GM10266 (cell line): Measurements from ENCODE around the gene MAP2K2.
"Not testable (repeated sequence)": the region's sequence is repeated elsewhere in the genome, so short reads cannot be mapped to it uniquely, and the experiment has no call there.

Experiments
- DNase-seq: peaks from one replicate; pipeline ENCODE4 v3.0.0; 2012; ENCODE audit errors: extremely low spot score
- TF ChIP-seq, protein P1 (sequence below): IDR thresholded peaks from 2 replicates; pipeline ENCODE4 v1.5.1; 2012; ENCODE audit warnings: mild to moderate bottlenecking, low read depth; ENCODE audit not compliant: control insufficient read depth, insufficient read depth; ENCODE audit errors: missing control alignments

The MAP2K2 gene

DNA sequence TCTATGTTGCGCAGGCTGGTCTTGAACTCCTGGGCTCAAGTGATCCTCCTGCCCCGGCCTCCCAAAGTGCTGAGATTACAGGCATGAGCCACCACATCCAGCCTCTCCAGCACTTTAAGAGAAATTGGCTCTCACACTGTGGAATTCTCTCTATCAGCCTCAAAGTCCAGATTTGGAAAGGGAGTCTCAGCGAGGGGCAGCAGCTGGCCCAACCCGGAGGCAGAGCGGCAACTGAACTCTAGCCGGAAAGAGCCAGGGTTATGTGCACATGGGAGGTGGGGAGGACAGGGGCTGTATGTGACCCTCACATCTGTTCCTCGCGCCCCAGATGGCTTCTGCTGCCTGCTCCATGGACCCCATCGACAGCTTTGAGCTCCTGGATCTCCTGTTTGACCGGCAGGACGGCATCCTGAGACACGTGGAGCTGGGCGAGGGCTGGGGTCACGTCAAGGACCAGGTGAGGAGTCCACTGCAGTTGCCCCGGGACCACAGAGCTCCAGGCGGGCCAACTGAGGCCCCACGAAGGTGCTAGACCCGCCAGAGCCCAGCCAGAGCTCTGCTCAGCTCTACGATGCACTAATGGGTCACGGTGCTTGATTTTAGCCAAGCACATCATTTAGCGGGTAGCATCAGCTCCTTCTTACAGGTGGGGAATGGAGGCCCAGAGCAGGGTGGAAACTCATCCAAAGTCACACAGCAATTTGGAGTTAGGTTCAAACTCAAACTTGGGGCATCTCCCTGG is 30.8 kb upstream of the MAP2K2 start:
- no peak for DNase-seq
- TF ChIP-seq, protein P1, sequence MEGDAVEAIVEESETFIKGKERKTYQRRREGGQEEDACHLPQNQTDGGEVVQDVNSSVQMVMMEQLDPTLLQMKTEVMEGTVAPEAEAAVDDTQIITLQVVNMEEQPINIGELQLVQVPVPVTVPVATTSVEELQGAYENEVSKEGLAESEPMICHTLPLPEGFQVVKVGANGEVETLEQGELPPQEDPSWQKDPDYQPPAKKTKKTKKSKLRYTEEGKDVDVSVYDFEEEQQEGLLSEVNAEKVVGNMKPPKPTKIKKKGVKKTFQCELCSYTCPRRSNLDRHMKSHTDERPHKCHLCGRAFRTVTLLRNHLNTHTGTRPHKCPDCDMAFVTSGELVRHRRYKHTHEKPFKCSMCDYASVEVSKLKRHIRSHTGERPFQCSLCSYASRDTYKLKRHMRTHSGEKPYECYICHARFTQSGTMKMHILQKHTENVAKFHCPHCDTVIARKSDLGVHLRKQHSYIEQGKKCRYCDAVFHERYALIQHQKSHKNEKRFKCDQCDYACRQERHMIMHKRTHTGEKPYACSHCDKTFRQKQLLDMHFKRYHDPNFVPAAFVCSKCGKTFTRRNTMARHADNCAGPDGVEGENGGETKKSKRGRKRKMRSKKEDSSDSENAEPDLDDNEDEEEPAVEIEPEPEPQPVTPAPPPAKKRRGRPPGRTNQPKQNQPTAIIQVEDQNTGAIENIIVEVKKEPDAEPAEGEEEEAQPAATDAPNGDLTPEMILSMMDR = no peak

DNA sequence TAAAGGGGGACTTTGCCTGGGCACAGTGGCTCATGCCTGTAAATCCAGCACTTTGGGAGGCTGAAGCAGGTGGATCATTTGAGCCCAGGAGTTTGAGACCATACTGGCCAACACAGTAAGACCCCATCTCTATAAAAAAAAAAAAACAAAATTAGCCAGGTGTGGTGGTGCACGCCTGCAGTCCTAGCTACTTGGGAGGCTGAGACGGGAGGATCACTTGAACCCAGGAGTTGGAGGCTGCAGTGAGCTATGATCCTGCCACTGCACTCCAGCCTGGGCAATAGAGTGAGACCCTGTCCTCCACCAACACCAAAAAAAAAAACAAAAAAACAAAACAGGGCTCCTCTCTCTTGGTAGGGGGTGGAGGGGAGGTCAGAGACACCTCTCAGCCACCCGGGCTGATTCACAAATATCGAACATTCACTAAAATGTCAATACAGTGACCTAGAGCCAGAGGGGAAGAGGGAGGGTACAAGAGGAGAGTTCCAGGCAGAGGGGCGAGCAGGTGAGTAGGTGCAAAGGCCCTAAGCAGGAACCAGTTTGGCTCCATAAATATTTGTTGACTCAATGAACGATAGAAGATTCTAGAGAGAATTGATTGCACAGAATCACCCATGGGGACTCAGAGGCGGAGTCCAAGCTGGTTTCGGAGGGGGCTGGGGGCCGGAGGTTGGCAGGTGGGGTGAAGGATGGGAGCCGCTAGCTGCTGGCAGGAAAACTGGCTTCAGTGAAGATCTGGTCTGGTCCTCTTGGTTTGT is 28.5 kb upstream of the MAP2K2 start:
- DNase-seq = no peak
- TF ChIP-seq, protein P1 = no peak

DNA sequence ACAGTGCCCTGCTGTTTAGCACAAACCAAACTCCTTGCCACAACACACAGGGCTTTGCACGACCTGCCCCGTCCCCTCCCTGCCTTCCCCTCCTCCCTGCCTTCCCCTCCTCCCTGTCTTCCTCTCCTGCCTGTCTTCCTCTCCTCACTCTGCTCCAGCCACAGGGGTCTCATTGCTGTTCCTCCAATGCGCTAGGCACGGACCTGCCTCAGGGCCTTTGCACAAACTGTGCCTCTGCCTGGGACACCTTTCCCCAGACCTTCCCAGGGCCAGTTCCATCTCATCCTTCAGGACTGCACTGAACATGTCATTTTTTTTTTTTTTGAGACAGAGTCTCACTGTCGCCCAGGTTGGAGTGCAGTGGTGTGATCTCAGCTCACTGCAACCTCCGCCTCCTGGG is 27.7 kb upstream of the MAP2K2 start:
- TF ChIP-seq, protein P1 = no peak

DNA sequence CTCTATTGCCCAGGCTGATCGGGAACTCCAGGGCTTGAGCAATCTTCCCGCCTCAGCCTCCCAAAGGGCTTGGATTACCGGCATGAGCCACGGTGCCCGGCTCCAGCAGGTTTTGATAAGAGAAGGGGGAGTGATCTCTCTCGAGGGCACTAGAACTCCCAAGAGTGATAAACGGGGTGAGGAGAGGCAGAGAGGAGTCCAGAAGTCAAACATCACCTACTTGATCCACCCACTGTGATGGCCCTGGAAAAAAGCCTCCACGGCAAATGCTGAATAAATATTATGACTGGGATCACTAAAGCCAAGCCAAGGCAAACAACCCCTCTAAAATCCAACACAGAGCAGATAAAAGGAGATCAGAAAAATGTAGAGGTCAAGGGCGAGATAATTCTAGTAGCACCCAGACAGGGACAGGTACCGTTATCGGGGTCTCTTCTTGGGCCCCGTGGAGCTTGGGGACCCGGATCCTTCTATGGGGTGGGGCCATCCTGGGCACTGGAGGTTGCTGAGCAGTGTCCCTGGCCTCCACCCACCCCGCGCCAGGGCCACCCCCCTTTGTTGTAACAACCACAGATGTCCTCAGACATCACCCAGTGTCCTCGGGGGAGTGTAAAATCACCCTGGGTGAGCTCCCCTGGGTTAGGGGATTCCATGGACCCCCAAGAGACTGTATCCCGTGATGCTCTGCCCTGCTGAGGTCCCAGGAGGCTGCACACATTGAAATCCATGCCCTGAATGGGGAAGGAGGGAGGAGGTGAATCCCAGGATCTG is 25.8 kb upstream of the MAP2K2 start:
- TF ChIP-seq, protein P1 = no peak
- no peak for DNase-seq

More for the DNA sequence above, 27.7 kb upstream of the MAP2K2 start:
- no peak for DNase-seq

DNA sequence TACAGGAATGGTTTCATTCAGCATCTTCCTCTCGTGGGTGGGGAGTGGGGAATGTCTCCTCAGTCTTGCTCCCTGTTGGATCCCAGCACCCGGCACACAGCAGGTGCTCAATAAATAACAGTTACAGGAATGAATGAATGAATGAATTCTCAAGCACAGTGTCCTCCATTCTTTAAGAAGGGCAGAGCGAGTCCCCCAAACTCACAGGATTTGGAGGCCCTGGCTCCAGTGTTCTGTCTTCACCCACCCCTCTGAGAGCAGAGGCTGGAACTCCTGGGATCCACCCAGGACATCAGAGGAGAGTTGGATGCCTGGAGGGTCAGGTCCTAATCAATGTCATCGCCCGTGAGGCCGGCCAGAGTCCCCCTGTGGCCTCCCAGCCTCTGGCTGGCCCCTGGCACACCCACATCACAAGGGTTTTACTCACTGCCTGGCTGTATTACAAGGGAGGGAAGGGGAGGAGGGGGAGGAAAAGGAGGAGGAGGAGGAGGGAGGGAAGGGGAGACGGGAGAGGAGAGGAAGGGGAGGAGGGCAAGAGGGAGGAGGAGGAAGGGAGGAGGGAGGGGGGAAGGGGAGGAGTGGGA is 20.8 kb upstream of the MAP2K2 start:
- DNase-seq = no peak
- TF ChIP-seq, protein P1 = no peak

DNA sequence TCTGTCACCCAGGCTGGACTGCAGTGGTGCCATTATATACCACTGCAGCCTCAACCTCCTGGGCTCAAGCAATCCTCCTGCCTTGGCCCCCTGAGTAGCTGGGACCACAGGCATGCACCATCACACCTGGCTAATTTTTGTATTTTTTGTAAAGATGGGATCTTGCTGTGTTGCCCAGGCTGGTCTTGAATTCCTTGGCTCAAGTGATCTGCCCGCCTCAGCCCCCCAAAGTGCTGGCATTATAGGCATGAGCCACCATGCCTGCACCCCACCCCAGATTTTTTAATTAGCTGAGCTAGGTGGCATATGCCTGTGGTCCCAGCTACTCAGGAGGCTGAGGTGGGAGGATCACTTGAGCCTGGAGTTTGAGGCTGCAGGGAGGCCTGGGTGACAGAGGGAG is 19.0 kb upstream of the MAP2K2 start:
- DNase-seq = not testable (repeated sequence)

DNA sequence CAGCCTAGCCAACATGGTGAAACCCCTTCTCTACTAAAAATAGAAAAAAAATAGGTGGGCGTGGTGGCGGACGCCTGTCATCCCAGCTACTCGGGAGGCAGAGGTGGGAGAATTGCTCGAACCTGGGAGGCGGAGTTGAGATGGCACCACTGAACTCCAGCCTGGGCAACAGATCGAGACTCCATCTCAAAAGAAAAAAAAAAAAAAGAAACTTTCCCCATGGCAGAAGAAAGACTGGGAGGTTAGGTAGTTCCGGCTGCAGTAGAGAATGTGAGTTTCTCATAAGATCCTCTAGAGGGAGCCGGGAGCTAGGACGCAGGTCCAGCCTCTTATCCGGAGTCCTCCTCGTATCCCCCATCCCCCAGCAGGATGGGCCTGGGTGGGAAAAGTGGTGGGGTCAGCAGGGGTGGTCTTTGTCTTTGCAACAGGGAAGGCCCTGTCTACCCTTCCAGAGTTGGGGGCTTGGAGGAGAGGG is 16.4 kb upstream of the MAP2K2 start:
- TF ChIP-seq, protein P1 = peak; percentile 61
- DNase-seq = peak; percentile 71
